Activated B cell treated with CpG ODN at 0.5 μM for 24 hours (primary cell): ENCODE data around the gene AURKA. TPM values are rescaled to one million over a fixed set of nuclear protein-coding genes. Genes with fewer than 3 reads are reported as not detected.
"Not testable (repeated sequence)": the region's sequence is repeated elsewhere in the genome, so short reads cannot be mapped to it uniquely, and the experiment has no call there.

Experiments used
- ATAC-seq: fragments of 200-7000 bp; cut with Tn5 transposase; one replicate; pipeline ENCODE4 v1.10.0; 2021; ENCODE audit warnings: low read depth, mild to moderate bottlenecking, moderate library complexity
- CTCF ChIA-PET: fragments of 350-600 bp; sonication (Branson Sonifier 250); formaldehyde crosslinking; loops from one replicate; lab custom pipeline; 2021; ENCODE audit warnings: antibody characterized with exemption; lab: Charles Lee
- POLR2A ChIA-PET: fragments of 350-600 bp; sonication (Branson Sonifier 250); formaldehyde crosslinking; loops from one replicate; lab custom pipeline; 2021; ENCODE audit warnings: antibody characterized with exemption; lab: Charles Lee
- DNase-seq: peaks from one replicate; pipeline ENCODE4 v3.0.0; 2022
- H3K27ac Mint-ChIP-seq: one replicate; pipeline ENCODE4 v1.8.0; 2020; ENCODE audit warnings: mixed read lengths
- H3K27me3 Mint-ChIP-seq: one replicate; pipeline ENCODE4 v1.8.0; 2021; ENCODE audit warnings: mixed read lengths
- H3K36me3 Mint-ChIP-seq: one replicate; pipeline ENCODE4 v1.8.0; 2021; ENCODE audit warnings: low read depth, mixed read lengths
- H3K4me1 Mint-ChIP-seq: one replicate; pipeline ENCODE4 v1.8.0; 2021; ENCODE audit warnings: mixed read lengths
- H3K4me3 Mint-ChIP-seq: one replicate; pipeline ENCODE4 v1.8.0; 2020; ENCODE audit warnings: mild to moderate bottlenecking, mixed read lengths
- H3K9me3 Mint-ChIP-seq: one replicate; pipeline ENCODE4 v1.8.0; 2020; ENCODE audit warnings: mixed read lengths
- CTCF ChIP-seq: fragments of 200-600 bp; IDR thresholded peaks from one replicate; pipeline ENCODE4 v1.8.0; 2022; ENCODE audit warnings: antibody characterized with exemption, mild to moderate bottlenecking
- intact Hi-C: fragments of 100-400 bp; cut with micrococcal nuclease; formaldehyde crosslinking; loops from one replicate; pipeline ENCODE4 v1.15.1; 2024
- total RNA-seq: library from RNA; stranded (reverse); gene quantifications from 2 replicates; pipeline ENCODE4 v1.2.3, GENCODE V29; 2022

AURKA gene
- total RNA-seq, 1 donor from 2014 or later, result 3.8 TPM

GRCh38 chr20:56412473-56412790 is 20.4 kb upstream of the AURKA start:
- Mint-ChIP-seq H3K27me3 (no peaks in the 10 kb centered on the region), H3K4me3 (peak overlapping the region; percentile 68), H3K4me1 (peaks cover 19% of the 10 kb centered on the region), H3K36me3 (peaks cover 22% of the 10 kb centered on the region), H3K9me3 (no peaks in the 10 kb centered on the region), H3K27ac (peak overlapping the region; percentile 42)
- DNase-seq (no peak), ATAC-seq (no peak)
- CTCF ChIA-PET, result interaction anchor here (1.3 kb wide), 1 partner anchor 14 kb away, joined by 3 read pairs; no protein-coding TSS in a partner anchor
- no peak for TF ChIP-seq CTCF
- POLR2A ChIA-PET, result interaction anchor here (1.1 to 1.3 kb wide), 2 partner anchors 20 to 53 kb away, joined by 4 to 7 read pairs; partner anchors contain the start of genes AURKA and CSTF1
- intact Hi-C loops, result no loop called here

- peak; percentile 82 for ATAC-seq
- no peaks in the 10 kb centered on the region for H3K27me3 Mint-ChIP-seq
- peaks cover 19% of the 10 kb centered on the region for H3K4me1 Mint-ChIP-seq
- POLR2A ChIA-PET, result interaction anchor here (0.7 to 1.3 kb wide), 3 partner anchors 14 to 54 kb away, joined by 4 to 7 read pairs (median 4); partner anchors contain the start of genes AURKA and CSTF1
- no peak for TF ChIP-seq CTCF
- H3K4me3 Mint-ChIP-seq, result peak within 1 kb of the TSS; percentile 68
- H3K36me3 Mint-ChIP-seq, result peaks cover 25% of the 10 kb centered on the region
- DNase-seq, result no peak
- no peaks in the 10 kb centered on the region for H3K9me3 Mint-ChIP-seq
- CTCF ChIA-PET, result interaction anchor here (1.3 kb wide), 1 partner anchor 14 kb away, joined by 3 read pairs; no protein-coding TSS in a partner anchor
- peak within 1 kb of the TSS; percentile 42 for H3K27ac Mint-ChIP-seq
- intact Hi-C loops, result no loop called here
Measured at GRCh38 chr20:56411759-56412472, 19.9 kb upstream of the AURKA start, which contains the start of gene CASS4. Gene CASS4 (plus strand): TSS chr20:56412260. CDS start chr20:56412459, 199 bp downstream.

- Mint-ChIP-seq H3K4me1 (peaks cover 19% of the 10 kb centered on the region), H3K27ac (peak overlapping the region; percentile 42)
- H3K9me3 Mint-ChIP-seq, result not testable (repeated sequence)
Measured at GRCh38 chr20:56411287-56411686, 19.3 kb upstream of the AURKA start.

GRCh38 chr20:56409956-56410355 is 17.9 kb upstream of the AURKA start:
- ChIA-PET POLR2A (no interaction called here), CTCF (no interaction called here)
- Mint-ChIP-seq H3K9me3 (no peaks in the 10 kb centered on the region), H3K4me1 (peaks cover 19% of the 10 kb centered on the region), H3K27ac (no peak overlapping the region), H3K36me3 (peaks cover 45% of the 10 kb centered on the region), H3K27me3 (no peaks in the 10 kb centered on the region), H3K4me3 (no peak overlapping the region)
- intact Hi-C loops, result no loop called here
- ATAC-seq (no peak), DNase-seq (no peak)
- TF ChIP-seq CTCF, result no peak

More at GRCh38 chr20:56411287-56411686, 19.3 kb upstream of the AURKA start:
- POLR2A ChIA-PET, result interaction anchor here (0.7 to 1.3 kb wide), 2 partner anchors 13 to 19 kb away, joined by 4 to 7 read pairs; partner anchors contain the start of genes AURKA and CSTF1
- peak overlapping the region; percentile 68 for H3K4me3 Mint-ChIP-seq
- H3K27me3 Mint-ChIP-seq, CTCF ChIA-PET, ATAC-seq, intact Hi-C loops, DNase-seq: not testable (repeated sequence)
- peaks cover 31% of the 10 kb centered on the region for H3K36me3 Mint-ChIP-seq

GRCh38 chr20:56409521-56409920 is 17.5 kb upstream of the AURKA start:
- intact Hi-C loops, result no loop called here
- no peak for DNase-seq
- no peaks in the 10 kb centered on the region for H3K9me3 Mint-ChIP-seq
- H3K4me3 Mint-ChIP-seq, result no peak overlapping the region
- no peak for ATAC-seq
- no peak for TF ChIP-seq CTCF
- H3K36me3 Mint-ChIP-seq, result peaks cover 48% of the 10 kb centered on the region
- CTCF ChIA-PET, result no interaction called here
- H3K27me3 Mint-ChIP-seq, result no peaks in the 10 kb centered on the region
- H3K27ac Mint-ChIP-seq, result no peak overlapping the region
- peaks cover 19% of the 10 kb centered on the region for H3K4me1 Mint-ChIP-seq
- POLR2A ChIA-PET, result no interaction called here
